Stimulated activated naive CD8-positive, alpha-beta T cell treated with anti-CD3 and anti-CD28 coated beads, Interleukin-15, amount 100 ng/mL, for 72 hours (primary cell): Measurements from ENCODE around the gene MMP25.

Experiments
- ATAC-seq: fragments of 150-1000 bp; cut with Tn5 transposase; 2 replicates; pipeline ENCODE4 v1.10.0; 2021; ENCODE audit warnings: mild to moderate bottlenecking, moderate library complexity
- DNase-seq, 2 donors: peaks; one replicate each; pipeline ENCODE4 v3.0.0; 2021 to 2022
- H3K27ac Mint-ChIP-seq, 2 donors: one replicate each; pipeline ENCODE4 v1.8.0; 2022; ENCODE audit warnings: mild to moderate bottlenecking in 2 of 2, mixed read lengths in 2 of 2, moderate library complexity in 2 of 2
- H3K27me3 Mint-ChIP-seq: one replicate; pipeline ENCODE4 v1.8.0; 2022; ENCODE audit warnings: mixed read lengths
- H3K4me1 Mint-ChIP-seq: one replicate; pipeline ENCODE4 v1.8.0; 2022; ENCODE audit warnings: mild to moderate bottlenecking, mixed read lengths
- H3K4me3 Mint-ChIP-seq, 2 donors: one replicate each; pipeline ENCODE4 v1.8.0; 2022; ENCODE audit warnings: mild to moderate bottlenecking in 2 of 2, mixed read lengths in 2 of 2, moderate library complexity in 1 of 2
- H3K9me3 Mint-ChIP-seq, 2 donors: one replicate each; pipeline ENCODE4 v1.8.0; 2022; ENCODE audit warnings: mixed read lengths in 2 of 2

The MMP25 gene

GRCh38 chr16:3096362-3096761 lies 50.0 kb downstream of the MMP25 start:
- Mint-ChIP-seq H3K4me3 (no peak overlapping the region), H3K27ac (no peak overlapping the region), H3K4me1 (peaks cover 56% of the 10 kb centered on the region), H3K27me3 (peaks cover 8% of the 10 kb centered on the region), H3K9me3 (no peaks in the 10 kb centered on the region)
- ATAC-seq (no peak), DNase-seq (no peak)

GRCh38 chr16:3097266-3097665 lies 50.9 kb downstream of the MMP25 start:
- H3K27me3 Mint-ChIP-seq = peaks cover 8% of the 10 kb centered on the region
- H3K27ac Mint-ChIP-seq = peak overlapping the region in 1 of 2 donors; percentile 19
- H3K4me1 Mint-ChIP-seq = peaks cover 58% of the 10 kb centered on the region
- H3K4me3 Mint-ChIP-seq = no peak overlapping the region
- no peaks in the 10 kb centered on the region for H3K9me3 Mint-ChIP-seq
- DNase-seq (no peak), ATAC-seq (no peak)

- no peak for ATAC-seq
- H3K27ac Mint-ChIP-seq = peak within 1 kb of the TSS; percentile 84 to 85
- H3K4me1 Mint-ChIP-seq = peaks cover 72% of the 10 kb centered on the region
- peak within 1 kb of the TSS; percentile 91 to 96 for H3K4me3 Mint-ChIP-seq
- no peak for DNase-seq
- peaks cover 8% of the 10 kb centered on the region for H3K27me3 Mint-ChIP-seq
- H3K9me3 Mint-ChIP-seq = no peaks in the 10 kb centered on the region
Measured at GRCh38 chr16:3098459-3099394, 52.4 kb downstream of the MMP25 start, which contains the start of gene ZSCAN10. ZSCAN10 (minus strand) TSS chr16:3099294; CDS start chr16:3092937, 6,357 bp downstream.

GRCh38 chr16:3099395-3099731 lies 53.0 kb downstream of the MMP25 start:
- no peak overlapping the region for H3K27ac Mint-ChIP-seq
- DNase-seq (no peak), ATAC-seq (no peak)
- peaks cover 70% of the 10 kb centered on the region for H3K4me1 Mint-ChIP-seq
- H3K4me3 Mint-ChIP-seq = peak overlapping the region in 1 of 2 donors; percentile 21
- H3K9me3 Mint-ChIP-seq = no peaks in the 10 kb centered on the region
- H3K27me3 Mint-ChIP-seq = peaks cover 8% of the 10 kb centered on the region

GRCh38 chr16:3099732-3100499 lies 53.6 kb downstream of the MMP25 start:
- ATAC-seq = peak; percentile 88
- H3K4me1 Mint-ChIP-seq = peaks cover 65% of the 10 kb centered on the region

GRCh38 chr16:3101018-3101840 lies 54.9 kb downstream of the MMP25 start:
- Mint-ChIP-seq H3K27ac (peak overlapping the region; percentile 23 to 86), H3K9me3 (no peaks in the 10 kb centered on the region), H3K27me3 (peaks cover 8% of the 10 kb centered on the region), H3K4me3 (peak overlapping the region; percentile 89 to 96), H3K4me1 (peaks cover 60% of the 10 kb centered on the region)
- DNase-seq (peak; percentile 61 to 62), ATAC-seq (peak; percentile 36)

More at GRCh38 chr16:3099732-3100499, 53.6 kb downstream of the MMP25 start:
- DNase-seq = peak; percentile 82 to 90
- Mint-ChIP-seq H3K27ac (peak overlapping the region; percentile 84 to 85), H3K9me3 (no peaks in the 10 kb centered on the region), H3K4me3 (peak overlapping the region; percentile 91 to 96), H3K27me3 (peaks cover 8% of the 10 kb centered on the region)

GRCh38 chr16:3101841-3102470 lies 55.6 kb downstream of the MMP25 start:
- H3K27me3 Mint-ChIP-seq = peaks cover 8% of the 10 kb centered on the region
- ATAC-seq (no peak), DNase-seq (no peak)
- no peaks in the 10 kb centered on the region for H3K9me3 Mint-ChIP-seq
- H3K27ac Mint-ChIP-seq = peak overlapping the region; percentile 23 to 86
- H3K4me1 Mint-ChIP-seq = peaks cover 63% of the 10 kb centered on the region
- H3K4me3 Mint-ChIP-seq = peak overlapping the region; percentile 89 to 96

- ATAC-seq = peak; percentile 93
- Mint-ChIP-seq H3K4me1 (peaks cover 42% of the 10 kb centered on the region), H3K4me3 (peak overlapping the region; percentile 86 to 87), H3K27me3 (no peaks in the 10 kb centered on the region), H3K9me3 (no peaks in the 10 kb centered on the region), H3K27ac (peak overlapping the region; percentile 80 to 88)
- peak; percentile 93 to 94 for DNase-seq
Measured at GRCh38 chr16:3106205-3106928, 60.0 kb downstream of the MMP25 start.
